ENCODE results near the gene COL12A1.

Gene COL12A1

GRCh38 chr6:75094614-75095200, 111.1 kb downstream of the COL12A1 start:
- no peak for DNase-seq

GRCh38 chr6:75091467-75092190, 114.2 kb downstream of the COL12A1 start:
- no peak for DNase-seq

- no peak for DNase-seq
Observed at GRCh38 chr6:75090576-75090975, 115.3 kb downstream of the COL12A1 start.

GRCh38 chr6:75089921-75090320, 115.9 kb downstream of the COL12A1 start:
- no peak for DNase-seq

GRCh38 chr6:75089151-75089897, 116.5 kb downstream of the COL12A1 start:
- DNase-seq = no peak

- no peak for DNase-seq
Observed at GRCh38 chr6:75085931-75086635, 119.8 kb downstream of the COL12A1 start.

- DNase-seq = no peak
Observed at GRCh38 chr6:75084872-75085381, 120.9 kb downstream of the COL12A1 start.

GRCh38 chr6:75084018-75084417, 121.8 kb downstream of the COL12A1 start:
- DNase-seq = no peak

GRCh38 chr6:75081921-75082320, 123.9 kb downstream of the COL12A1 start:
- DNase-seq = no peak

- DNase-seq = no peak
Observed at GRCh38 chr6:75081047-75081446, 124.8 kb downstream of the COL12A1 start.

GRCh38 chr6:75079589-75079988, 126.3 kb downstream of the COL12A1 start:
- no peak for DNase-seq

- DNase-seq = no peak
Observed at GRCh38 chr6:75077701-75078100, 128.2 kb downstream of the COL12A1 start.

GRCh38 chr6:75076009-75076408, 129.8 kb downstream of the COL12A1 start:
- no peak for DNase-seq

- no peak for DNase-seq
Observed at GRCh38 chr6:75070244-75070643, 135.6 kb downstream of the COL12A1 start.

- DNase-seq = peak; percentile 83
Observed at GRCh38 chr6:75065523-75065922, 140.3 kb downstream of the COL12A1 start.

GRCh38 chr6:75052491-75052890, 153.4 kb downstream of the COL12A1 start:
- DNase-seq = no peak

GRCh38 chr6:75049308-75049707, 156.5 kb downstream of the COL12A1 start:
- DNase-seq = no peak

GRCh38 chr6:75044846-75045245, 161.0 kb downstream of the COL12A1 start:
- DNase-seq = no peak

GRCh38 chr6:75041381-75041780, 164.5 kb downstream of the COL12A1 start:
- no peak for DNase-seq
